Right lobe of liver (tissue), 6 donors: ENCODE measurements around the gene KLHL15. TPM values are rescaled to one million over a fixed set of nuclear protein-coding genes. Genes with fewer than 3 reads are reported as not detected.
"Not testable (repeated sequence)": the region's sequence is repeated elsewhere in the genome, so short reads cannot be mapped to it uniquely, and the experiment has no call there.

Source experiments
- ATAC-seq, 4 donors: fragments of 200-7000 bp; cut with Tn5 transposase; one replicate each; pipeline ENCODE4 v1.9.1; 2020; ENCODE audit warnings: mild to moderate bottlenecking in 4 of 4, moderate library complexity in 4 of 4
- DNase-seq, 3 donors: peaks; one replicate each; pipeline ENCODE4 v3.0.0-alpha.2; 2020
- H3K27ac ChIP-seq, 3 donors: fragments of 200-600 bp; one replicate each; pipeline ENCODE4 v1.8.0; 2022
- H3K27me3 ChIP-seq, 2 donors: fragments of 200-600 bp; one replicate each; pipeline ENCODE4 v1.8.0; 2022
- H3K36me3 ChIP-seq, 4 donors: fragments of 200-600 bp; sonication (generic) in 1 of 4; one replicate each; pipeline versions ENCODE4 v1.5.1 to v1.8.0; 2017 to 2022; ENCODE audit warnings: control low read depth in 1 of 4
- H3K4me1 ChIP-seq, 4 donors: fragments of 200-600 bp; sonication (generic) in 1 of 4; one replicate each; pipeline versions ENCODE4 v1.5.1 to v1.8.0; 2017 to 2022; ENCODE audit warnings: control low read depth in 1 of 4
- H3K4me3 ChIP-seq, 3 donors: fragments of 200-600 bp; one replicate each; pipeline ENCODE4 v1.8.0; 2022
- H3K9me3 ChIP-seq, 4 donors: fragments of 200-600 bp; sonication (generic) in 1 of 4; one replicate each; pipeline versions ENCODE4 v1.5.1 to v1.8.0; 2017 to 2022; ENCODE audit warnings: control low read depth in 1 of 4
- CTCF ChIP-seq, 4 donors: fragments of 200-600 bp in 3 of 4; fragments of 450-650 bp in 1 of 4; IDR thresholded peaks; one replicate each; pipeline versions ENCODE4 v1.5.1 to v1.8.0; 2016 to 2022; ENCODE audit warnings: antibody characterized with exemption in 4 of 4, mild to moderate bottlenecking in 2 of 4
- POLR2A ChIP-seq: fragments of 450-650 bp; IDR thresholded peaks from one replicate; pipeline ENCODE4 v1.6.1; 2017; ENCODE audit warnings: antibody characterized with exemption, mild to moderate bottlenecking
- WGBS: methylation state at CpG from one replicate; pipeline ENCODE4 v1.1.6; 2018; ENCODE audit warnings: low coverage, low lambda C conversion rate; ENCODE audit not compliant: insufficient coverage; ENCODE audit errors: missing lambda C conversion rate; 5-methylcytosine and 5-hydroxymethylcytosine counted together
- intact Hi-C, 2 donors: fragments of 100-400 bp; cut with DNase I; formaldehyde crosslinking; loops; one replicate each; pipeline versions ENCODE4 v1.11.2 to v1.14.1; 2022
- total RNA-seq, 6 experiments: library from RNA; depleted of rRNA in 2 of 6; stranded (reverse); fragments of >200 nt in 2 of 6; fragmentation: NEBNext Ultra II Directional in 3 of 6; extraction: Animal tissue kit (Norgen Biotek cat#: 25700) in 3 of 6; gene quantifications; one replicate each; pipeline versions ENCODE4 v1.1.0 to v1.2.4, GENCODE V29; 2016 to 2023
- donor health status: DM: no; HTN: yes; CAD: no.
- donor health status: DM: no; HTN: no; CAD: no.
- donor health status: DM: no; HTN: no; CAD: no.
- donor health status: DM: no; HTN: yes; CAD: no.
- donor health status: DM: no; HTN: yes; CAD: no.

The KLHL15 gene
- total RNA-seq, 6 experiments from 2014 or later: 4.7 to 6.7 (median 6.0) TPM

GRCh38 chrX:23978491-23978890 is 48.5 kb downstream of the KLHL15 start:
- H3K27ac ChIP-seq: no peak overlapping the region
- intact Hi-C loops: no loop called here
- H3K4me3 ChIP-seq: no peak overlapping the region
- peaks cover 0 to 4% of the 10 kb centered on the region in 2 donors for H3K27me3 ChIP-seq
- H3K36me3 ChIP-seq: no peaks in the 10 kb centered on the region
- DNase-seq (no peak), ATAC-seq (no peak)
- H3K9me3 ChIP-seq: no peaks in the 10 kb centered on the region
- 52% methylated on average over 2 of the region's 4 CpGs for WGBS
- H3K4me1 ChIP-seq: no peaks in the 10 kb centered on the region
- no peak for TF ChIP-seq POLR2A
- TF ChIP-seq CTCF (IDR thresholded peaks at IDR 0.05): no peak

- ATAC-seq, H3K27ac ChIP-seq, H3K9me3 ChIP-seq, H3K4me1 ChIP-seq, H3K27me3 ChIP-seq, H3K4me3 ChIP-seq, DNase-seq, intact Hi-C loops, H3K36me3 ChIP-seq: not testable (repeated sequence)
- WGBS: 74% methylated on average over 8 of the region's 8 CpGs
These were observed 61.4 kb downstream of the KLHL15 start for GRCh38 chrX:23965630-23966029.

GRCh38 chrX:23964191-23964590 is 62.8 kb downstream of the KLHL15 start:
- H3K36me3 ChIP-seq: no peaks in the 10 kb centered on the region
- DNase-seq (no peak), ATAC-seq (no peak)
- intact Hi-C loops: no loop called here
- H3K4me3 ChIP-seq: no peak overlapping the region
- no peaks in the 10 kb centered on the region for H3K27me3 ChIP-seq
- H3K9me3 ChIP-seq: no peaks in the 10 kb centered on the region
- WGBS: 59% methylated on average over 2 of the region's 5 CpGs
- no peak overlapping the region for H3K27ac ChIP-seq
- TF ChIP-seq POLR2A (no peak), CTCF (IDR thresholded peaks at IDR 0.05) (no peak)
- no peaks in the 10 kb centered on the region for H3K4me1 ChIP-seq

GRCh38 chrX:23959781-23960180 is 67.2 kb downstream of the KLHL15 start:
- intact Hi-C loops: no loop called here

GRCh38 chrX:23954396-23954795 is 72.6 kb downstream of the KLHL15 start:
- DNase-seq: no peak
- TF ChIP-seq CTCF (IDR thresholded peaks at IDR 0.05): no peak
- no peak for TF ChIP-seq POLR2A
- Histone ChIP-seq H3K27me3 (no peaks in the 10 kb centered on the region), H3K4me3 (no peak overlapping the region), H3K9me3 (no peaks in the 10 kb centered on the region), H3K4me1 (no peaks in the 10 kb centered on the region), H3K27ac (no peak overlapping the region), H3K36me3 (no peaks in the 10 kb centered on the region)
- WGBS: 55% methylated on average over 4 of the region's 4 CpGs
- ATAC-seq: no peak
- intact Hi-C loops: no loop called here

More at GRCh38 chrX:23959781-23960180, 67.2 kb downstream of the KLHL15 start:
- no peaks in the 10 kb centered on the region for H3K4me1 ChIP-seq
- no peak overlapping the region for H3K27ac ChIP-seq
- WGBS: 74% methylated on average over 3 of the region's 3 CpGs
- no peak for DNase-seq
- no peak for ATAC-seq
- no peaks in the 10 kb centered on the region for H3K9me3 ChIP-seq
- no peaks in the 10 kb centered on the region for H3K36me3 ChIP-seq
- H3K27me3 ChIP-seq: no peaks in the 10 kb centered on the region
- no peak overlapping the region for H3K4me3 ChIP-seq
- no peak for TF ChIP-seq CTCF (IDR thresholded peaks at IDR 0.05)
- TF ChIP-seq POLR2A: no peak
